Measurements from ENCODE around the gene PHRF1. TPM values are rescaled to one million over a fixed set of nuclear protein-coding genes. Genes with fewer than 3 reads are reported as not detected.

PHRF1 gene
- total and polyA plus RNA-seq, 4 donors, result 2.4 to 25.2 (median 18.8) TPM

GRCh38 chr11:660281-660680, 84.0 kb downstream of the PHRF1 start:
- Histone ChIP-seq H3K4me1 (ENCODE audit: control insufficient read depth in 4 of 4, insufficient read depth in 4 of 4, low read length in 3 of 4) (peaks cover 11 to 51% (median 43%) of the 10 kb centered on the region in 4 donors), H3K4me3 (ENCODE audit: low read depth in 1 of 3, low read length in 3 of 3) (no peak overlapping the region), H3K9ac (ENCODE audit: low read depth in 1 of 2, low read length in 2 of 2) (no peak overlapping the region), H3K27me3 (ENCODE audit: control insufficient read depth in 4 of 4, insufficient read depth in 4 of 4, low read length in 3 of 4) (no peaks in the 10 kb centered on the region), H3K27ac (ENCODE audit: low read depth in 1 of 2, low read length in 2 of 2) (no peak overlapping the region), H3K9me3 (ENCODE audit: control insufficient read depth in 4 of 4, low read length in 3 of 4) (no peaks in the 10 kb centered on the region), H3K36me3 (ENCODE audit: control insufficient read depth in 4 of 4, insufficient read depth in 3 of 4, low read depth in 1 of 4, low read length in 3 of 4) (peaks cover 0 to 8% (median 3%) of the 10 kb centered on the region in 4 donors)
- WGBS, result 96% methylated on average over 19 of the region's 19 CpGs
- TF ChIP-seq MAX (IDR thresholded peaks at IDR 0.05), result no peak
- TF ChIP-seq GABPA (IDR thresholded peaks at IDR 0.05 in 1 of 2, conservative IDR thresholded peaks at IDR 0.05 in 1 of 2), result no peak
- TF ChIP-seq TAF1 (conservative IDR thresholded peaks at IDR 0.05), result no peak
- TF ChIP-seq RAD21 (IDR thresholded peaks at IDR 0.05), result no peak
- TF ChIP-seq HNF4G (IDR thresholded peaks at IDR 0.05), result no peak
- TF ChIP-seq YY1 (IDR thresholded peaks at IDR 0.05), result no peak
- no peak for DNase-seq (ENCODE audit: low spot score)

DNA sequence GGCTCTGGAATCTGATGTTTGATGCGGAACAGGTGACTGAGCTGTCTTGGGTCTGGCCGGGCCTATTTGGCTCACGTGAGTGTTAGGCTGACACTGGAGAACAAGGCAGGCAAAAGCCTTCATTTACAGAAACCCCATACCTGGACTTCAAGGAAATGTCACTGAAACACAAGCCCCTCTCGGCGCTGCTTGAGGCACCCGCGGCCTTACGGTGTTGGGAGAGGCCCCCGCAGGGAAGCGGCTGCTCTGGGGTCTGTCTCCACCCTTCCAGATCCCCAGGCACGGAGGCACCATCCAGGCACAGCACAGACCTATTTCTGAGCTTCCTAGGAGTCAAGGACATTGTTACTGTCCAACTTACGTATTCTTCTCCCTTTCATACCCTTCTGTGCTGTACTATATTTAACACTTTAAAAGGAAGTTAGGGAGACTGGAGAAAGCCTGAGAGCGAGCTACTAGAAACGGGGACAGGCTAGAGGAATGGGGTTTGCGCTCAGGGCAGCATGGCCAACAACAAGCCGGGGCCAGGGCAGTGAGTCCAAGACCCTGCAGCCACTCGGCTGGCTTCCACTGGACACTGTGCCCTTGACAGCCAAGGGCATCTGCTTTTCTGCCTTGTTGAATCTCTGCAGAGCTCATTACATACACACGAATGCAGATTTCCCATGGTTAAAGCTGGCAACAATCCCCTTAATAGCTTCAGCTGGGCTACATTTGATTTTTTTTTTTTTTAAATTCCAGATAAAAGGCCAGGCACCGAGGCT, 84.6 kb downstream of the PHRF1 start:
- WGBS, result 92% methylated on average over 19 of the region's 19 CpGs
- no peak for TF ChIP-seq MAX (IDR thresholded peaks at IDR 0.05)
- no peak for TF ChIP-seq JUND (IDR thresholded peaks at IDR 0.05)
- TF ChIP-seq GABPA (IDR thresholded peaks at IDR 0.05 in 1 of 2, conservative IDR thresholded peaks at IDR 0.05 in 1 of 2), result no peak
- no peak for TF ChIP-seq HNF4A (conservative IDR thresholded peaks at IDR 0.05)
- TF ChIP-seq, protein P1, sequence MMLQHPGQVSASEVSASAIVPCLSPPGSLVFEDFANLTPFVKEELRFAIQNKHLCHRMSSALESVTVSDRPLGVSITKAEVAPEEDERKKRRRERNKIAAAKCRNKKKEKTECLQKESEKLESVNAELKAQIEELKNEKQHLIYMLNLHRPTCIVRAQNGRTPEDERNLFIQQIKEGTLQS (IDR thresholded peaks at IDR 0.05), result no peak
- no peak for TF ChIP-seq FOXA1 (IDR thresholded peaks at IDR 0.05)
- no peak for TF ChIP-seq EGR1 (IDR thresholded peaks at IDR 0.05; ENCODE audit: low read depth in 2 of 2)
- TF ChIP-seq NR2F2 (IDR thresholded peaks at IDR 0.05), result no peak
- Histone ChIP-seq H3K9me3 (ENCODE audit: control insufficient read depth in 4 of 4, low read length in 3 of 4) (no peaks in the 10 kb centered on the region), H3K4me1 (ENCODE audit: control insufficient read depth in 4 of 4, insufficient read depth in 4 of 4, low read length in 3 of 4) (peaks cover 9 to 46% (median 39%) of the 10 kb centered on the region in 4 donors), H3K4me3 (ENCODE audit: low read depth in 1 of 3, low read length in 3 of 3) (no peak overlapping the region), H3K9ac (ENCODE audit: low read depth in 1 of 2, low read length in 2 of 2) (no peak overlapping the region), H3K27me3 (ENCODE audit: control insufficient read depth in 4 of 4, insufficient read depth in 4 of 4, low read length in 3 of 4) (no peaks in the 10 kb centered on the region), H3K27ac (ENCODE audit: low read depth in 1 of 2, low read length in 2 of 2) (no peak overlapping the region), H3K36me3 (ENCODE audit: control insufficient read depth in 4 of 4, insufficient read depth in 3 of 4, low read depth in 1 of 4, low read length in 3 of 4) (peaks cover 0 to 12% (median 3%) of the 10 kb centered on the region in 4 donors)
- DNase-seq (ENCODE audit: low spot score), result no peak

Small RNA genes lying within 50 kb of the gene (small RNA-seq; reads per million reads assigned to genes)
- gene MIR210, result 10.8 reads per million, percentile 94 among the genes with 10 or more reads in this experiment

Other genes starting within 250 kb of the PHRF1 start
- under 1 TPM; 0.42 TPM for gene B4GALNT4, start 207.0 kb upstream of the PHRF1 start, total RNA-seq
- gene B4GALNT4, start 207.0 kb upstream of the PHRF1 start, polyA plus RNA-seq, result under 1 TPM in 1 of 2 donors, not detected in 1; 0.15 TPM
- under 1 TPM; 0.25 to 0.37 TPM for gene PKP3, start 182.3 kb upstream of the PHRF1 start, total RNA-seq
- gene PKP3, start 182.3 kb upstream of the PHRF1 start, polyA plus RNA-seq, result under 1 TPM in 1 of 2 donors, not detected in 1; 0.08 TPM
- 10 to 100 TPM; 12.4 to 46.7 TPM for gene SIGIRR, start 161.5 kb upstream of the PHRF1 start, total RNA-seq
- 10 to 100 TPM; 70.6 to 87.7 TPM for gene SIGIRR, start 161.5 kb upstream of the PHRF1 start, polyA plus RNA-seq
- gene ANO9, start 134.5 kb upstream of the PHRF1 start, total RNA-seq, result under 1 TPM; 0.37 to 0.75 TPM
- gene ANO9, start 134.5 kb upstream of the PHRF1 start, polyA plus RNA-seq, result under 1 TPM; 0.20 to 0.42 TPM
- 10 to 100 TPM; 12.0 to 15.6 TPM for gene PTDSS2, start 126.2 kb upstream of the PHRF1 start, total RNA-seq
- 1 to 10 TPM; 5.1 to 8.4 TPM for gene PTDSS2, start 126.2 kb upstream of the PHRF1 start, polyA plus RNA-seq
- gene RNH1, start 69.2 kb upstream of the PHRF1 start, total RNA-seq, result 10 to 100 TPM; 68.5 to 77.8 TPM
- gene RNH1, start 69.2 kb upstream of the PHRF1 start, polyA plus RNA-seq, result 10 to 100 TPM; 75.7 to 99.1 TPM
- 1 to 10 TPM; 4.7 to 8.6 TPM for gene HRAS, start 40.9 kb upstream of the PHRF1 start, total RNA-seq
- gene HRAS, start 40.9 kb upstream of the PHRF1 start, polyA plus RNA-seq, result 10 to 100 TPM; 13.2 to 17.4 TPM
- under 1 TPM; 0.17 to 0.23 TPM for gene LRRC56, start 38.9 kb upstream of the PHRF1 start, total RNA-seq
- gene LRRC56, start 38.9 kb upstream of the PHRF1 start, polyA plus RNA-seq, result under 1 TPM; 0.08 to 0.46 TPM
- gene LMNTD2, start 15.7 kb upstream of the PHRF1 start, total RNA-seq, result 1 to 10 TPM; 1.2 to 2.9 TPM
- gene LMNTD2, start 15.7 kb upstream of the PHRF1 start, polyA plus RNA-seq, result 1 to 10 TPM; 1.6 to 4.6 TPM
- gene RASSF7, start 15.5 kb upstream of the PHRF1 start, total RNA-seq, result 10 to 100 TPM; 11.5 to 35.5 TPM
- gene RASSF7, start 15.5 kb upstream of the PHRF1 start, polyA plus RNA-seq, result 10 to 100 TPM; 38.3 to 50.4 TPM
- 10 to 100 TPM; 15.7 to 62.4 TPM for gene IRF7, start 39.5 kb downstream of the PHRF1 start, total RNA-seq
- gene IRF7, start 39.5 kb downstream of the PHRF1 start, polyA plus RNA-seq, result 10 to 100 TPM; 23.8 to 50.3 TPM
- 10 to 100 TPM; 34.8 to 79.7 TPM for gene CDHR5, start 48.5 kb downstream of the PHRF1 start, total RNA-seq
- 10 to 100 TPM; 29.4 to 86.2 TPM for gene CDHR5, start 48.5 kb downstream of the PHRF1 start, polyA plus RNA-seq
- gene SCT, start 50.7 kb downstream of the PHRF1 start, total RNA-seq, result not detected
- not detected for gene SCT, start 50.7 kb downstream of the PHRF1 start, polyA plus RNA-seq
- gene DRD4, start 60.8 kb downstream of the PHRF1 start, total RNA-seq, result not detected
- not detected for gene DRD4, start 60.8 kb downstream of the PHRF1 start, polyA plus RNA-seq
- 10 to 100 TPM in 1 of 2 donors, 1 to 10 TPM in 1; 9.6 to 11.4 TPM for gene DEAF1, start 118.8 kb downstream of the PHRF1 start, total RNA-seq
- 10 to 100 TPM in 1 of 2 donors, 1 to 10 TPM in 1; 7.0 to 10.5 TPM for gene DEAF1, start 118.8 kb downstream of the PHRF1 start, polyA plus RNA-seq
- 10 to 100 TPM in 1 of 2 donors, 1 to 10 TPM in 1; 5.1 to 11.1 TPM for gene TMEM80, start 119.3 kb downstream of the PHRF1 start, total RNA-seq
- 10 to 100 TPM in 1 of 2 donors, 1 to 10 TPM in 1; 5.3 to 12.4 TPM for gene TMEM80, start 119.3 kb downstream of the PHRF1 start, polyA plus RNA-seq
- 100 to 1,000 TPM in 1 of 2 donors, 10 to 100 TPM in 1; 24.4 to 138 TPM for gene EPS8L2, start 129.8 kb downstream of the PHRF1 start, total RNA-seq
- 10 to 100 TPM; 62.2 to 63.2 TPM for gene EPS8L2, start 129.8 kb downstream of the PHRF1 start, polyA plus RNA-seq
- gene TALDO1, start 171.0 kb downstream of the PHRF1 start, total RNA-seq, result 100 to 1,000 TPM in 1 of 2 donors, 10 to 100 TPM in 1; 72.5 to 181 TPM
- gene TALDO1, start 171.0 kb downstream of the PHRF1 start, polyA plus RNA-seq, result 100 to 1,000 TPM; 123 to 133 TPM
- gene GATD1, start 201.0 kb downstream of the PHRF1 start, total RNA-seq, result 10 to 100 TPM; 26.3 to 37.2 TPM
- 10 to 100 TPM; 22.7 to 23.0 TPM for gene GATD1, start 201.0 kb downstream of the PHRF1 start, polyA plus RNA-seq
- not detected for gene CEND1, start 213.6 kb downstream of the PHRF1 start, total RNA-seq
- not detected for gene CEND1, start 213.6 kb downstream of the PHRF1 start, polyA plus RNA-seq
- gene SLC25A22, start 221.8 kb downstream of the PHRF1 start, total RNA-seq, result 10 to 100 TPM in 1 of 2 donors, 1 to 10 TPM in 1; 5.3 to 15.1 TPM
- gene SLC25A22, start 221.8 kb downstream of the PHRF1 start, polyA plus RNA-seq, result 10 to 100 TPM in 1 of 2 donors, 1 to 10 TPM in 1; 9.0 to 26.8 TPM
- 10 to 100 TPM in 1 of 2 donors, 1 to 10 TPM in 1; 7.8 to 10.4 TPM for gene PIDD1, start 228.8 kb downstream of the PHRF1 start, total RNA-seq
- gene PIDD1, start 228.8 kb downstream of the PHRF1 start, polyA plus RNA-seq, result 1 to 10 TPM; 6.4 to 7.3 TPM
- gene RPLP2, start 233.5 kb downstream of the PHRF1 start, total RNA-seq, result 100 to 1,000 TPM in 1 of 2 donors, 10 to 100 TPM in 1; 59.8 to 297 TPM
- 100 to 1,000 TPM; 273 to 476 TPM for gene RPLP2, start 233.5 kb downstream of the PHRF1 start, polyA plus RNA-seq
- gene PNPLA2, start 242.4 kb downstream of the PHRF1 start, total RNA-seq, result 10 to 100 TPM; 13.7 to 29.1 TPM
- gene PNPLA2, start 242.4 kb downstream of the PHRF1 start, polyA plus RNA-seq, result 10 to 100 TPM; 25.3 to 58.9 TPM